Right lobe of liver (tissue), 6 donors: ENCODE measurements around the gene ACSBG1. TPM values are rescaled to one million over a fixed set of nuclear protein-coding genes. Genes with fewer than 3 reads are reported as not detected.

ENCODE experiments used
- ATAC-seq, 4 donors: fragments of 200-7000 bp; cut with Tn5 transposase; one replicate each; pipeline ENCODE4 v1.9.1; 2020; ENCODE audit warnings: mild to moderate bottlenecking in 4 of 4, moderate library complexity in 4 of 4
- DNase-seq, 3 donors: peaks; one replicate each; pipeline ENCODE4 v3.0.0-alpha.2; 2020
- H3K27ac ChIP-seq, 3 donors: fragments of 200-600 bp; one replicate each; pipeline ENCODE4 v1.8.0; 2022
- H3K27me3 ChIP-seq, 2 donors: fragments of 200-600 bp; one replicate each; pipeline ENCODE4 v1.8.0; 2022
- H3K36me3 ChIP-seq, 4 donors: fragments of 200-600 bp; sonication (generic) in 1 of 4; one replicate each; pipeline versions ENCODE4 v1.5.1 to v1.8.0; 2017 to 2022; ENCODE audit warnings: control low read depth in 1 of 4
- H3K4me1 ChIP-seq, 4 donors: fragments of 200-600 bp; sonication (generic) in 1 of 4; one replicate each; pipeline versions ENCODE4 v1.5.1 to v1.8.0; 2017 to 2022; ENCODE audit warnings: control low read depth in 1 of 4
- H3K4me3 ChIP-seq, 3 donors: fragments of 200-600 bp; one replicate each; pipeline ENCODE4 v1.8.0; 2022
- H3K9me3 ChIP-seq, 4 donors: fragments of 200-600 bp; sonication (generic) in 1 of 4; one replicate each; pipeline versions ENCODE4 v1.5.1 to v1.8.0; 2017 to 2022; ENCODE audit warnings: control low read depth in 1 of 4
- POLR2A ChIP-seq: fragments of 450-650 bp; IDR thresholded peaks from one replicate; pipeline ENCODE4 v1.6.1; 2017; ENCODE audit warnings: antibody characterized with exemption, mild to moderate bottlenecking
- WGBS: methylation state at CpG from one replicate; pipeline ENCODE4 v1.1.6; 2018; ENCODE audit warnings: low coverage, low lambda C conversion rate; ENCODE audit not compliant: insufficient coverage; ENCODE audit errors: missing lambda C conversion rate; 5-methylcytosine and 5-hydroxymethylcytosine counted together
- intact Hi-C, 2 donors: fragments of 100-400 bp; cut with DNase I; formaldehyde crosslinking; loops; one replicate each; pipeline versions ENCODE4 v1.11.2 to v1.14.1; 2022
- total RNA-seq, 6 experiments: library from RNA; depleted of rRNA in 2 of 6; stranded (reverse); fragments of >200 nt in 2 of 6; fragmentation: NEBNext Ultra II Directional in 3 of 6; extraction: Animal tissue kit (Norgen Biotek cat#: 25700) in 3 of 6; gene quantifications; one replicate each; pipeline versions ENCODE4 v1.1.0 to v1.2.4, GENCODE V29; 2016 to 2023
- TF ChIP-seq, protein P1 (sequence below), 4 donors: fragments of 200-600 bp in 3 of 4; fragments of 450-650 bp in 1 of 4; IDR thresholded peaks; one replicate each; pipeline versions ENCODE4 v1.5.1 to v1.8.0; 2016 to 2022; ENCODE audit warnings: antibody characterized with exemption in 4 of 4, mild to moderate bottlenecking in 2 of 4
- donor health status: DM: no; HTN: yes; CAD: no.
- donor health status: DM: no; HTN: no; CAD: no.
- donor health status: DM: no; HTN: no; CAD: no.
- donor health status: DM: no; HTN: yes; CAD: no.
- donor health status: DM: no; HTN: yes; CAD: no.

ACSBG1 gene
- total RNA-seq, 6 experiments from 2014 or later, result not detected

DNA sequence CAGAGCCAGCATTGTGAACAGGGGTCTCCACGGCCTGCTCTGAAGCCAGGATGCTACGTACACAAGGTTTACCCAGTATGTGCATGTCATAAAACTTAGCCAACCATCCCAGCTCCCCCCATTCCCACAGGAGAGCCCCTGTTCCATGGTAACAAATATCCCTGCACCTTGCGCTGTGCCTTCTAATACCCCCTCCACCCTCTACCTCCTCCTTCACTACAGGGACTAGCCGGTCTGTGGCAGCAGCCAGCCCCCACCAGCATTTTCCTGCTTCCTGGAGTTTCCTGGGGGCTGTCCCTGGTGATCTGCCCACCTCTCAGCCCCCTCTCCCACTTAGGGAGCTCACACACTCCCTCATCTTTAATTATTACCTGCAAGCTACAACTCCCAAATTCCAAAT lies 20.4 kb downstream of the ACSBG1 start:
- intact Hi-C loops, result no loop called here
- no peak overlapping the region for H3K4me3 ChIP-seq
- no peaks in the 10 kb centered on the region for H3K36me3 ChIP-seq
- H3K4me1 ChIP-seq, result peaks cover 0 to 24% (median 12%) of the 10 kb centered on the region in 4 donors
- TF ChIP-seq, protein P1, sequence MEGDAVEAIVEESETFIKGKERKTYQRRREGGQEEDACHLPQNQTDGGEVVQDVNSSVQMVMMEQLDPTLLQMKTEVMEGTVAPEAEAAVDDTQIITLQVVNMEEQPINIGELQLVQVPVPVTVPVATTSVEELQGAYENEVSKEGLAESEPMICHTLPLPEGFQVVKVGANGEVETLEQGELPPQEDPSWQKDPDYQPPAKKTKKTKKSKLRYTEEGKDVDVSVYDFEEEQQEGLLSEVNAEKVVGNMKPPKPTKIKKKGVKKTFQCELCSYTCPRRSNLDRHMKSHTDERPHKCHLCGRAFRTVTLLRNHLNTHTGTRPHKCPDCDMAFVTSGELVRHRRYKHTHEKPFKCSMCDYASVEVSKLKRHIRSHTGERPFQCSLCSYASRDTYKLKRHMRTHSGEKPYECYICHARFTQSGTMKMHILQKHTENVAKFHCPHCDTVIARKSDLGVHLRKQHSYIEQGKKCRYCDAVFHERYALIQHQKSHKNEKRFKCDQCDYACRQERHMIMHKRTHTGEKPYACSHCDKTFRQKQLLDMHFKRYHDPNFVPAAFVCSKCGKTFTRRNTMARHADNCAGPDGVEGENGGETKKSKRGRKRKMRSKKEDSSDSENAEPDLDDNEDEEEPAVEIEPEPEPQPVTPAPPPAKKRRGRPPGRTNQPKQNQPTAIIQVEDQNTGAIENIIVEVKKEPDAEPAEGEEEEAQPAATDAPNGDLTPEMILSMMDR (IDR thresholded peaks at IDR 0.05), result no peak
- TF ChIP-seq POLR2A, result no peak
- DNase-seq (no peak), ATAC-seq (no peak)
- no peaks in the 10 kb centered on the region for H3K27me3 ChIP-seq
- WGBS, result 67% methylated on average over 1 of the region's 4 CpGs
- H3K27ac ChIP-seq, result no peak overlapping the region
- H3K9me3 ChIP-seq, result no peaks in the 10 kb centered on the region

DNA sequence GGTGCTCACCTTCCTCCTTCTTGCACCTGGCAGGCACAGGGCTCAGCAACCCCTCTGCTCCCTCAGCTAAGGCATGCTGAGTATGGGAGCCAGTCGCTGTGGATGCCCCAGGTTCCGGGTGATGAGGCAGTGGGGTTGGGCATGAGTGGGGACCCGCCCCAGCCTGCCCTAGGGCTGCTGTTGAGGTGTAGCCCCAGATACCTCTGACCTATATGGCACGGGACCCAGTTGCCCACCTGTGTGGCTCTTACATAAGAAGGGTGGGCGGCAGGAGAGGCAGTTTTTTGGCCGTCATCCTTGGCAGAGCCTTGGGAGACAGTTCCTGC lies 21.0 kb downstream of the ACSBG1 start:
- DNase-seq (no peak), ATAC-seq (no peak)
- 89% methylated on average over 3 of the region's 6 CpGs for WGBS
- Histone ChIP-seq H3K36me3 (no peaks in the 10 kb centered on the region), H3K27ac (no peak overlapping the region), H3K4me3 (no peak overlapping the region), H3K27me3 (no peaks in the 10 kb centered on the region), H3K4me1 (peaks cover 0 to 24% (median 12%) of the 10 kb centered on the region in 4 donors), H3K9me3 (no peaks in the 10 kb centered on the region)
- TF ChIP-seq, protein P1 (IDR thresholded peaks at IDR 0.05), result no peak
- TF ChIP-seq POLR2A, result no peak
- intact Hi-C loops, result no loop called here

DNA sequence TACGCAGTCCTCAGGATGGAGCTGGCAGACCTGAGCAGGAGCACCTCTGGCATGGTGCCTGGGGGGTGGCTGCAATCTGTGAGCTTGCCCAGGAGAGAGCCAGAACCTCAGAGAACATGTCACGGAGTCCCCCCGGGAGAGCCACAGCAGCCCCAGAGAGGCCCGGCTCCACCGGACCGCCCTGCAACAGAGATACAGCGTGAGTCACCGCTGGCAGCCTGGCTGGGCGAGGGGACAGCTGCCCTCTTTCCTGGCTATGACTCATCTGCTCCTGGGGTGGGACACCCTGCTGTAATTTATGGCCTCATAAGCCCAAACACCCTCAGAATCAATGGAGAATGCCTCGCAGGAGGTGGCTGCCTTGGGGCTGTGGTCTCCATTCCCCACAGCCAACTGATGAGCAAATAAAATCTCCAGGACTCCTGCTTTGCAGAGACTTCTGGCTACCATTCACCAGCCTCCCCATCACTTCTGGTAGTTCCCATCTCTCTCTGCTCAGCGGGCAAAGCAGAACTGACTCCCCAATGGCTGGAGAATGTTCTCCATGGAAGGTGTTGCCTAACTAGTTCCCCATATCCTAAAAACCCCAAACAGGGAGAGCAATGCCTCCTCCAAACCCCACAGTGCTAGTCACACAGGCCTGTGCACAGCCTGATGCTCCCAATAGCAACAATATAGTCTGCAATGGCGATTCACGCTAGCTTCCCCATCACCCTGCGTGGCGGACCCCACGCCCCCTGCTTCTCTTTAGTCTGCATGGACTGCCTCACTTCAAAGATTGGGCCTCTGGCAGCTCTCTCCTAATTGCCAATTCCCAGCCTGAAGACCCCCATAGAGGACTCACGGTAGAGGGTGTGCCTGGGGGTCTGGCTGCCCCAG lies 21.6 kb downstream of the ACSBG1 start:
- no peak overlapping the region for H3K4me3 ChIP-seq
- ATAC-seq (no peak), DNase-seq (no peak)
- H3K27me3 ChIP-seq, result no peaks in the 10 kb centered on the region
- peaks cover 0 to 24% (median 12%) of the 10 kb centered on the region in 4 donors for H3K4me1 ChIP-seq
- 88% methylated on average over 1 of the region's 17 CpGs for WGBS
- H3K9me3 ChIP-seq, result no peaks in the 10 kb centered on the region
- TF ChIP-seq, protein P1 (IDR thresholded peaks at IDR 0.05), result no peak
- no peak for TF ChIP-seq POLR2A
- H3K27ac ChIP-seq, result no peak overlapping the region
- no peaks in the 10 kb centered on the region for H3K36me3 ChIP-seq
- intact Hi-C loops, result no loop called here

DNA sequence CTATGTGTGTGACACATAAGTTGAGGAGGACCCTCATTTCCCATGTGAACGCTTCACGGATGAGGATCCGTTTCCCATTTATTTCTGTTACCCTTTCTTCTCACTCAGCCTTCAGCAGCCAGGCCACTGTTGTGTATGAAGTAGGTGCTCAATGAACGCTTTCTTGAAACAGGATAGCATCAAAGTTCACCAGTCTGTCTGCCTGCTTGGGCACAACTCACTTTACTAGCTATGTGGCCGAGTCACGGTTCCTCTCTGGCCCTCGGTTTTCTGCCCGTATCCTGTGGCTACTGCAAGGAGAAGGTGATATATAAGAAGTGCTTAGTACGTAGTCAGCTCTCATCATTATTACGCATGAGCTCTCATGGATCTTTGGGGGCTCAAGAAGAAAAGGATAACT lies 22.4 kb downstream of the ACSBG1 start:
- no peaks in the 10 kb centered on the region for H3K27me3 ChIP-seq
- WGBS, result 81% methylated on average over 10 of the region's 10 CpGs
- no peaks in the 10 kb centered on the region for H3K9me3 ChIP-seq
- intact Hi-C loops, result no loop called here
- TF ChIP-seq, protein P1 (IDR thresholded peaks at IDR 0.05), result no peak
- TF ChIP-seq POLR2A, result no peak
- no peak overlapping the region for H3K27ac ChIP-seq
- ATAC-seq (no peak), DNase-seq (no peak)
- no peak overlapping the region for H3K4me3 ChIP-seq
- peaks cover 0 to 23% (median 11%) of the 10 kb centered on the region in 4 donors for H3K4me1 ChIP-seq
- no peaks in the 10 kb centered on the region for H3K36me3 ChIP-seq
